Endothelial cell of umbilical vein (primary cell): Measurements from ENCODE around the gene WASL. TPM values are rescaled to one million over a fixed set of nuclear protein-coding genes. Genes with fewer than 3 reads are reported as not detected.

Source experiments
- BruUV-seq: library from RNA; stranded (reverse); fragments of 400-500 nt; replicated peaks from 2 replicates; lab custom pipeline; 2021; lab: Mats Ljungman, UMichigan
- CTCF ChIA-PET: fragments of 300-600, 350-600 bp; sonication (Branson Sonifier 250); formaldehyde crosslinking; loops from one replicate; lab custom pipeline; 2021; ENCODE audit warnings: antibody characterized with exemption, inconsistent platforms; lab: Charles Lee
- POLR2A ChIA-PET: fragments of 300-600, 350-600 bp; sonication (Branson Sonifier 250); formaldehyde crosslinking; loops from one replicate; lab custom pipeline; 2021; ENCODE audit warnings: antibody characterized with exemption, inconsistent platforms; lab: Charles Lee
- DNase-seq: peaks from one replicate; pipeline ENCODE4 v3.0.0-alpha.2; 2011; ENCODE audit warnings: low read depth, low spot score
- FAIRE-seq: peaks from 2 replicates; lab custom pipeline; 2011; peaks lifted over from hg19 to GRCh38; lab: Jason Lieb, UNC
- H2AFZ ChIP-seq: 2 replicates; pipeline ENCODE4 v1.6.0; 2012; ENCODE audit warnings: low read depth, low read length, control low read depth, inconsistent platforms
- H3K27ac ChIP-seq: 2 replicates; pipeline ENCODE4 v1.5.1; 2011; ENCODE audit warnings: low read depth, mild to moderate bottlenecking, control low read depth, low read length, moderate library complexity; ENCODE audit not compliant: insufficient read depth
- H3K27me3 ChIP-seq, 2 experiments: 2 replicates each; pipeline versions ENCODE4 v1.6.0 to v1.6.1; 2011; ENCODE audit warnings: low read length in 2 of 2, mixed read lengths in 1 of 2; ENCODE audit not compliant: control insufficient read depth in 2 of 2, insufficient read depth in 2 of 2
- H3K36me3 ChIP-seq, 2 experiments: 2 replicates in 1 of 2; 3 replicates in 1 of 2; pipeline ENCODE4 v1.5.1; 2011; ENCODE audit warnings: low read length in 2 of 2, mild to moderate bottlenecking in 1 of 2, moderate library complexity in 1 of 2; ENCODE audit not compliant: control insufficient read depth in 2 of 2, insufficient read depth in 2 of 2; ENCODE audit errors: extremely low read depth in 1 of 2
- H3K4me1 ChIP-seq: 3 replicates; pipeline ENCODE4 v1.5.1; 2011; ENCODE audit warnings: mild to moderate bottlenecking, low read length; ENCODE audit not compliant: control insufficient read depth, insufficient read depth; ENCODE audit errors: extremely low read depth
- H3K4me2 ChIP-seq: 2 replicates; pipeline ENCODE4 v1.6.1; 2011; ENCODE audit warnings: low read length, control low read depth, mixed read lengths; ENCODE audit not compliant: insufficient read depth
- H3K4me3 ChIP-seq, 3 experiments: fragments of 200-600 bp in 1 of 3; sonication (generic), shearing (Covaris generic) in 1 of 3; replicated peaks in 1 of 3; 2 replicates each; pipeline ENCODE4 v1.5.1; 2011 to 2016; ENCODE audit warnings: control low read depth in 3 of 3, low read length in 3 of 3, mild to moderate bottlenecking in 2 of 3, inconsistent platforms in 1 of 3, low read depth in 1 of 3, moderate library complexity in 1 of 3; ENCODE audit not compliant: insufficient read depth in 1 of 3
- H3K79me2 ChIP-seq: 2 replicates; pipeline ENCODE4 v1.6.0; 2012; ENCODE audit warnings: low read length, inconsistent platforms; ENCODE audit not compliant: control insufficient read depth, insufficient read depth
- H3K9ac ChIP-seq: replicated peaks from 2 replicates; pipeline ENCODE3; 2011; ENCODE audit warnings: low read length, control low read depth; ENCODE audit not compliant: insufficient read depth; ENCODE audit errors: extremely low read depth
- H3K9me1 ChIP-seq: replicated peaks from 3 replicates; pipeline ENCODE4 v1.6.0; 2011; ENCODE audit warnings: mild to moderate bottlenecking, low read length; ENCODE audit not compliant: control insufficient read depth, insufficient read depth; ENCODE audit errors: extremely low read depth
- H3K9me3 ChIP-seq: replicated peaks from 2 replicates; pipeline ENCODE4 v1.5.1; 2012; ENCODE audit warnings: low read length, inconsistent platforms; ENCODE audit not compliant: control insufficient read depth, insufficient read depth
- H4K20me1 ChIP-seq: replicated peaks from 2 replicates; pipeline ENCODE3; 2011; ENCODE audit warnings: mild to moderate bottlenecking, low read length; ENCODE audit not compliant: control insufficient read depth, insufficient read depth; ENCODE audit errors: extremely low read depth
- EZH2 ChIP-seq: IDR thresholded peaks from 2 replicates; pipeline ENCODE4 v1.6.1; 2012; ENCODE audit warnings: borderline replicate concordance, low read depth, mild to moderate bottlenecking, moderate library complexity, low read length, inconsistent platforms; ENCODE audit not compliant: severe bottlenecking
- FOS ChIP-seq: IDR thresholded peaks from 2 replicates; pipeline ENCODE4 v1.6.1; 2011; ENCODE audit warnings: mild to moderate bottlenecking, low read length, moderate library complexity, borderline replicate concordance; ENCODE audit not compliant: insufficient read depth
- GATA2 ChIP-seq: IDR thresholded peaks from 2 replicates; pipeline ENCODE4 v1.7.0; 2011; ENCODE audit warnings: low read depth, mild to moderate bottlenecking, moderate library complexity, mixed read lengths, low read length; ENCODE audit not compliant: insufficient read length, insufficient read depth
- JUN ChIP-seq: IDR thresholded peaks from 2 replicates; pipeline ENCODE4 v1.6.1; 2011; ENCODE audit warnings: borderline replicate concordance, low read depth; ENCODE audit not compliant: insufficient read length, insufficient read depth
- MYC ChIP-seq: IDR thresholded peaks from one replicate; pipeline ENCODE4 v1.6.1; 2011; ENCODE audit warnings: mild to moderate bottlenecking, low read depth, low read length
- POLR2A ChIP-seq: IDR thresholded peaks from 2 replicates; pipeline ENCODE4 v1.6.1; 2012; ENCODE audit warnings: low read depth, mild to moderate bottlenecking, control low read depth, low read length
- POLR2AphosphoS5 ChIP-seq: IDR thresholded peaks from 2 replicates; pipeline ENCODE4 v1.6.1; 2012; ENCODE audit warnings: low read depth, mild to moderate bottlenecking, control low read depth, low read length, moderate library complexity; ENCODE audit not compliant: insufficient read depth
- dilution Hi-C: fragments of 300-500 bp; cut with MboI; formaldehyde crosslinking; loops from one replicate; pipeline ENCODE4 v1.15.0; 2019; ENCODE audit warnings: low sequenced_read_pairs; ENCODE audit not compliant: extremely low pct_ligation_motif_present
- intact Hi-C: fragments of 100-400 bp; cut with micrococcal nuclease; formaldehyde crosslinking; loops from one replicate; pipeline ENCODE4 v1.10.0; 2022
- polyA plus RNA-seq, 4 experiments: library from polyadenylated mRNA; depleted of rRNA in 3 of 4; stranded (reverse) in 3 of 4; unstranded in 1 of 4; fragments of >200 nt; gene quantifications; 2 replicates each; pipeline versions ENCODE4 v1.2.1 to v1.2.3, GENCODE V29; 2011 to 2012; ENCODE audit warnings: missing spikeins in 1 of 4
- total RNA-seq: library from RNA; stranded (reverse); gene quantifications from 2 replicates; pipeline ENCODE4 v1.2.3, GENCODE V29; 2021
- TF ChIP-seq, protein P1 (sequence below): IDR thresholded peaks from 2 replicates; pipeline ENCODE4 v1.6.1; 2011; ENCODE audit not compliant: insufficient read depth, insufficient read length
- TF ChIP-seq, protein P2 (sequence below), 2 donors: IDR thresholded peaks; 1 replicate in 1 of 2; 2 replicates in 1 of 2; pipeline ENCODE4 v1.5.1; 2011; ENCODE audit warnings: low read length in 2 of 2, mild to moderate bottlenecking in 2 of 2, moderate library complexity in 2 of 2, control low read depth in 1 of 2, inconsistent platforms in 1 of 2, low read depth in 1 of 2; ENCODE audit not compliant: insufficient read depth in 1 of 2; ENCODE audit errors: extremely low read depth in 1 of 2

The WASL gene
- total and polyA plus RNA-seq, 2 donors (not counting 3 experiments of a cell fraction or from before 2014, with no cell fraction given): 5.2 to 24.0 TPM

DNA sequence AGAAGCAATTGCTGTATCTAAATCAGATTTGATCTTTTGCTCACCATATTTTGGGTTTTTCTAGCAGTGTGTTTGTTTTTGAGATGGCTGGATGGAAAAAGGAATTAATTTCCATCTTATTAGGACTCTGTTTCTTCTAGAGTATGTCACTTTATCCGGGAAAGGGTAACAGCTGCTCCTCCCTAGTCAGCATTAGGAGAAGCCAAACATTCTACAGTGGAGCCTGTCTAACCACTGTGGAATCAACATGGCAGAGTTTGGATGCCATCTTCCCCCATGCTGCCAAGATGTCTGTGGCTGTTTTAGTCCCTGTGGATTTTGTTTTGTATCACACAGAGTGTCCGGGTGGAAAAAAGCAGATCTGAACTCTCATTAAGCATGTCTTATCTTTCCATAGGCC, 109.2 kb downstream of the WASL start:
- peaks cover 24% of the 10 kb centered on the region for H3K4me1 ChIP-seq
- H3K79me2 ChIP-seq: no peaks in the 10 kb centered on the region
- TF ChIP-seq JUN (no peak), POLR2AphosphoS5 (no peak), FOS (no peak)
- H4K20me1 ChIP-seq: no peaks in the 10 kb centered on the region
- DNase-seq (no peak), FAIRE-seq (no peak)
- H2AFZ ChIP-seq: no peak overlapping the region
- H3K9ac ChIP-seq: no peak overlapping the region
- H3K27me3 ChIP-seq: no peaks in the 10 kb centered on the region
- ChIA-PET CTCF (no interaction called here), POLR2A (no interaction called here)
- no peaks in the 10 kb centered on the region for H3K9me3 ChIP-seq
- H3K4me2 ChIP-seq: no peak overlapping the region
- H3K9me1 ChIP-seq: no peaks in the 10 kb centered on the region
- intact Hi-C loops (loop anchor here (5.0 to 10.0 kb wide), 4 partner anchors 278 to 1715 kb away; partner anchors contain the start of gene POT1), dilution Hi-C loops (no loop called here)
- no TSS peak for BruUV-seq
- no peak overlapping the region for H3K4me3 ChIP-seq
- no peak overlapping the region for H3K27ac ChIP-seq
- no peaks in the 10 kb centered on the region for H3K36me3 ChIP-seq

DNA sequence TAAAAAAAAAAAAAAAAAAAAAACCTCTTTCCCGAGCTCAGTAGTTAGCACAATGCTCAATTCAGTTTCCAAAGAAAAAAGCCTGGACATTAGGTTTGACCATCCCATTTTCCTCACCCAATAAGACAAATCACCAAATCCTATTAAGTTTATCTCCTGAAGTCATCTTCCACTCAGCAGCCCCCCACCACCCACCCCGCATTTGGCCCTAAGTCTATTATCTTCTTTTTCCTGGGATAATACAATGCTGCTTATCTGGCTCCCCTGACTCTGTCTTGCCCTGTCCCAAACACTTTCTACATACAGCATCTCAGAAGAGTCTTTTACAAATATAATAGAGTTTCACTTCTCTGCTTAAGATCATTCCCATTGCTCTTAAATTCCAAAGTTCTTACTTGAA, 110.9 kb downstream of the WASL start:
- peaks cover 24% of the 10 kb centered on the region for H3K4me1 ChIP-seq
- H3K9ac ChIP-seq: no peak overlapping the region
- no peak overlapping the region for H3K4me2 ChIP-seq
- no peaks in the 10 kb centered on the region for H3K79me2 ChIP-seq
- DNase-seq (no peak), FAIRE-seq (no peak)
- no peak overlapping the region for H3K4me3 ChIP-seq
- H3K27ac ChIP-seq: no peak overlapping the region
- no peaks in the 10 kb centered on the region for H3K9me1 ChIP-seq
- H2AFZ ChIP-seq: no peak overlapping the region
- TF ChIP-seq, protein P1, sequence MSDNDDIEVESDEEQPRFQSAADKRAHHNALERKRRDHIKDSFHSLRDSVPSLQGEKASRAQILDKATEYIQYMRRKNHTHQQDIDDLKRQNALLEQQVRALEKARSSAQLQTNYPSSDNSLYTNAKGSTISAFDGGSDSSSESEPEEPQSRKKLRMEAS: no peak
- TF ChIP-seq, protein P2, sequence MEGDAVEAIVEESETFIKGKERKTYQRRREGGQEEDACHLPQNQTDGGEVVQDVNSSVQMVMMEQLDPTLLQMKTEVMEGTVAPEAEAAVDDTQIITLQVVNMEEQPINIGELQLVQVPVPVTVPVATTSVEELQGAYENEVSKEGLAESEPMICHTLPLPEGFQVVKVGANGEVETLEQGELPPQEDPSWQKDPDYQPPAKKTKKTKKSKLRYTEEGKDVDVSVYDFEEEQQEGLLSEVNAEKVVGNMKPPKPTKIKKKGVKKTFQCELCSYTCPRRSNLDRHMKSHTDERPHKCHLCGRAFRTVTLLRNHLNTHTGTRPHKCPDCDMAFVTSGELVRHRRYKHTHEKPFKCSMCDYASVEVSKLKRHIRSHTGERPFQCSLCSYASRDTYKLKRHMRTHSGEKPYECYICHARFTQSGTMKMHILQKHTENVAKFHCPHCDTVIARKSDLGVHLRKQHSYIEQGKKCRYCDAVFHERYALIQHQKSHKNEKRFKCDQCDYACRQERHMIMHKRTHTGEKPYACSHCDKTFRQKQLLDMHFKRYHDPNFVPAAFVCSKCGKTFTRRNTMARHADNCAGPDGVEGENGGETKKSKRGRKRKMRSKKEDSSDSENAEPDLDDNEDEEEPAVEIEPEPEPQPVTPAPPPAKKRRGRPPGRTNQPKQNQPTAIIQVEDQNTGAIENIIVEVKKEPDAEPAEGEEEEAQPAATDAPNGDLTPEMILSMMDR (IDR thresholded peaks at IDR 0.05; ENCODE audit: extremely low read depth in 1 of 2, insufficient read depth in 1 of 2, low read depth in 1 of 2, low read length in 2 of 2): no peak
- TF ChIP-seq MYC (no peak), POLR2A (no peak), JUN (no peak), GATA2 (no peak), POLR2AphosphoS5 (no peak), FOS (no peak), EZH2 (no peak)
- CTCF ChIA-PET: interaction anchor here (1.1 to 4.7 kb wide), 10 partner anchors 9 to 234 kb away, joined by 3 to 85 read pairs (median 26); partner anchors contain the start of gene NDUFA5
- BruUV-seq: no TSS peak
- no peaks in the 10 kb centered on the region for H3K36me3 ChIP-seq
- POLR2A ChIA-PET: interaction anchor here (0.7 kb wide), 1 partner anchor 107 kb away, joined by 3 read pairs; no protein-coding TSS in a partner anchor
- dilution Hi-C loops: no loop called here
- H3K27me3 ChIP-seq: no peaks in the 10 kb centered on the region
- H3K9me3 ChIP-seq: no peaks in the 10 kb centered on the region
- intact Hi-C loops: loop anchor here (5.0 to 10.0 kb wide), 3 partner anchors 279 to 1717 kb away; no protein-coding TSS in a partner anchor
- no peaks in the 10 kb centered on the region for H4K20me1 ChIP-seq
